Measurements from ENCODE around the gene ZNF546.

The ZNF546 gene

DNA sequence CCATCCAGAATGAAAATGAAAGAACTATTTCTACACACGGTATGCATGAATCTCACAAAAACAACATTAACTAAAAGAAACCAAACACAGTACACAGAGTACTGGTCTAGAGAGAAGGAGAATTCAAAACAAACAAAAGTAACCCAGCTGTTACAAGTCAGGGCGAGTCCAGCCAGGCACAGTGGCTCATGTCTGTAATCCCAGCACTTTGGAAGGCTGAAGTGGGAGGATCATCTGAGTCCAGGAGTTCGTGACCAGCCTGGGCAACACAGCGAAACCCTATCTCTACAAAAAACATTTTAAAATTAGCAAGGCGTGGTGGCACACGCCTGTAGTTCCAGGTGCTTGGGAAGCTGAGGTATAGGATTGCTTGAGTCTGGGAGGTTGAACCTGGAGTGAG, 27.6 kb upstream of the ZNF546 start:
- TF ChIP-seq, protein P1, sequence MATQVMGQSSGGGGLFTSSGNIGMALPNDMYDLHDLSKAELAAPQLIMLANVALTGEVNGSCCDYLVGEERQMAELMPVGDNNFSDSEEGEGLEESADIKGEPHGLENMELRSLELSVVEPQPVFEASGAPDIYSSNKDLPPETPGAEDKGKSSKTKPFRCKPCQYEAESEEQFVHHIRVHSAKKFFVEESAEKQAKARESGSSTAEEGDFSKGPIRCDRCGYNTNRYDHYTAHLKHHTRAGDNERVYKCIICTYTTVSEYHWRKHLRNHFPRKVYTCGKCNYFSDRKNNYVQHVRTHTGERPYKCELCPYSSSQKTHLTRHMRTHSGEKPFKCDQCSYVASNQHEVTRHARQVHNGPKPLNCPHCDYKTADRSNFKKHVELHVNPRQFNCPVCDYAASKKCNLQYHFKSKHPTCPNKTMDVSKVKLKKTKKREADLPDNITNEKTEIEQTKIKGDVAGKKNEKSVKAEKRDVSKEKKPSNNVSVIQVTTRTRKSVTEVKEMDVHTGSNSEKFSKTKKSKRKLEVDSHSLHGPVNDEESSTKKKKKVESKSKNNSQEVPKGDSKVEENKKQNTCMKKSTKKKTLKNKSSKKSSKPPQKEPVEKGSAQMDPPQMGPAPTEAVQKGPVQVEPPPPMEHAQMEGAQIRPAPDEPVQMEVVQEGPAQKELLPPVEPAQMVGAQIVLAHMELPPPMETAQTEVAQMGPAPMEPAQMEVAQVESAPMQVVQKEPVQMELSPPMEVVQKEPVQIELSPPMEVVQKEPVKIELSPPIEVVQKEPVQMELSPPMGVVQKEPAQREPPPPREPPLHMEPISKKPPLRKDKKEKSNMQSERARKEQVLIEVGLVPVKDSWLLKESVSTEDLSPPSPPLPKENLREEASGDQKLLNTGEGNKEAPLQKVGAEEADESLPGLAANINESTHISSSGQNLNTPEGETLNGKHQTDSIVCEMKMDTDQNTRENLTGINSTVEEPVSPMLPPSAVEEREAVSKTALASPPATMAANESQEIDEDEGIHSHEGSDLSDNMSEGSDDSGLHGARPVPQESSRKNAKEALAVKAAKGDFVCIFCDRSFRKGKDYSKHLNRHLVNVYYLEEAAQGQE (IDR thresholded peaks at IDR 0.05; ENCODE audit: insufficient read depth in 1 of 2, low read depth in 2 of 2, low read length in 2 of 2) = no peak
- TF ChIP-seq FOXP2 (optimal IDR thresholded peaks at IDR 0.05; ENCODE audit: borderline replicate concordance, extremely low read depth, extremely low read length, insufficient read depth) (no peak), TAF1 (IDR thresholded peaks at IDR 0.05; ENCODE audit: borderline replicate concordance, insufficient read depth, low read length) (no peak), SIN3A (IDR thresholded peaks at IDR 0.05; ENCODE audit: borderline replicate concordance, insufficient read depth, low read length) (no peak), POLR2AphosphoS5 (IDR thresholded peaks at IDR 0.05; ENCODE audit: low read depth, low read length) (no peak)

DNA sequence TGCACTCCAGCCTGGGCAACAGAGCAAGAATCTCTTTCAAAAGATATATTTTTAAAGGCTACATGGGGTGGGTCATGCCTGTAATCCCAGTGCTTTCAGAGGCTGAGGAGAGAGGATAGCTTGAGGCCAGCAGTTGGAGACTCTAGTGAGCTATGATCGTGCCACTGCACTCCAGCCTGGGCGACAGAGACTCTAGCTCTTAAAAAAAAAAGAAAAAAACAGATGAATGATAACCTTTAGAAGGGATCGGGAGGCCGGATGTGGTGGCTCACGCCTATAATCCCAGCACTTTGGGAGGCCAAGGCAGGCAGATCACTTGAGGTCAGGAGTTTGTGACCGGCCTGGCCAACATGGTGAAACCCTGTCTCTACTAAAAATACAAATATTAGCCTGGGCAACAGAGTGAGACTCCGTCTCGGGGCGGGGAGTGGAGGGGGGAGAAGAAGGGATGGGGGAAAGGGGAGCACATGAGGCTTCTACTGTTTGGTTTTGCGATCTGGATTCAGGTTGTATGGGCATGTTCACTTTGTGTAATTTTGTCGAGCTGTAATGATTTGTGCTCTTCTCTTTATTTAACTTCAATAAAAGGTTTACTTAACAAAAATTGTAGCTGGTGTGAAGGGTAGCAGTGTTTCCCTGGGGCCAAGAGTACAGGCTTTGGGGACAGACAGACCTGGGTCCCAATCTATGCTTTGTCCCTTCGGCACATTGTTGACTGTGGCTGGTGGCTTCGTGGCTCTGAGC, 27.0 kb upstream of the ZNF546 start:
- TF ChIP-seq TAF1 (IDR thresholded peaks at IDR 0.05; ENCODE audit: borderline replicate concordance, insufficient read depth, low read length) (no peak), FOXP2 (optimal IDR thresholded peaks at IDR 0.05; ENCODE audit: borderline replicate concordance, extremely low read depth, extremely low read length, insufficient read depth) (no peak), POLR2AphosphoS5 (IDR thresholded peaks at IDR 0.05; ENCODE audit: low read depth, low read length) (no peak)
- TF ChIP-seq, protein P1 (IDR thresholded peaks at IDR 0.05; ENCODE audit: insufficient read depth in 1 of 2, low read depth in 2 of 2, low read length in 2 of 2) = no peak

DNA sequence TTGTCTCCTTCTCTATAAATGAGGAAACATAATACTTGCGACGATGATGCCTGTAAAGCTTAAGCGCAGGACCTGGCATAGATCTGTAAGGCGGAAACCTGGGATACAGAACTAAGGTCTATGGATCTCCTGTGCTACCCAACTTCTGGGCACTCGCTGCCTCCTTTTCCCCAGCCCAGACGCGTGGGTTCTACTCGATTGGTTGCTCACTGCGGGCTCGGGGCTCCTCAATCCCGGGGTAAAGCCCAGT, 26.5 kb upstream of the ZNF546 start:
- TF ChIP-seq TAF1 (IDR thresholded peaks at IDR 0.05; ENCODE audit: borderline replicate concordance, insufficient read depth, low read length) = no peak
- TF ChIP-seq FOXP2 (optimal IDR thresholded peaks at IDR 0.05; ENCODE audit: borderline replicate concordance, extremely low read depth, extremely low read length, insufficient read depth) = no peak
- TF ChIP-seq, protein P1 (IDR thresholded peaks at IDR 0.05; ENCODE audit: insufficient read depth in 1 of 2, low read depth in 2 of 2, low read length in 2 of 2) = no peak
- TF ChIP-seq SIN3A (IDR thresholded peaks at IDR 0.05; ENCODE audit: borderline replicate concordance, insufficient read depth, low read length) = no peak
- TF ChIP-seq POLR2AphosphoS5 (IDR thresholded peaks at IDR 0.05; ENCODE audit: low read depth, low read length) = no peak

DNA sequence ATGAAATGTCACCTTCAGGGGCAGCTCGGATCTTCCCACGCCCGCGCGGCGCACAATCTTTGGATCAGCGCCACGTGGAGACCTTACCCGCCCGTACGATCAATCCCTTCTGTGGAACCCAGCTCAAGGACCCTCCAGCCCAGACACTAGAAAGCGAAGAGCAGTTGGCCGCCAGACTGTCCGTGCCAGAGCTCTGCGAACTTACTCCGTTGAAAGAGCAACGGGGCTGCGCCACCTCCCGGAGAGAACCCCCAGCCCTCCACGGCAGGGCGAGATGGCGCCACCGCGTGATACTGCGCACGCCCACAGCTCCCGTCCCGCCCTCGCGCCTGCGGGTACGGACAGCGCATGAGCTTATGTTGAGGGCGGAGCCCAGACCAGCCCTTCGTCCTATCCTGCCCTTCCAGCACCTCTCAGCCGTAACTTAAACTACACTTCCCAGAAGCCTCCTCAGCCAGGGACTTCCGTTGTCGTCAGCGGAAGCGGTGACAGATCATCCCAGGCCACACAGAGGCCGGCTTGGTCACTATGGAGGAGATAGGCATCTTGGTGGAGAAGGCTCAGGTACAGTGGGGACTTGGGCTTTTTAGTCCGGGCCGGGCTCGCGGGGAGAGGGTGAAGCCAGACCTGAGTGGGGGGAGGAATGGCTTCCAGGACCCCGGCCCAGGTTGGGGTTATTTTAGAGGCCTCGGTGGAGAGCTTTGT, 26.0 kb upstream of the ZNF546 start, which contains the start of gene PSMC4:
TSS of gene PSMC4 (plus strand) at position 491 of the 705 bp plus-strand sequence. CDS start at position 529, 38 bp downstream.
- TF ChIP-seq TAF1 (IDR thresholded peaks at IDR 0.05; ENCODE audit: borderline replicate concordance, insufficient read depth, low read length) = peak; percentile 91; the same call in 1 of the 2 replicates
- TF ChIP-seq POLR2AphosphoS5 (IDR thresholded peaks at IDR 0.05; ENCODE audit: low read depth, low read length) = peak; percentile 93
- TF ChIP-seq SIN3A (IDR thresholded peaks at IDR 0.05; ENCODE audit: borderline replicate concordance, insufficient read depth, low read length) = peak; percentile 83; the same call in 1 of the 2 replicates
- TF ChIP-seq FOXP2 (optimal IDR thresholded peaks at IDR 0.05; ENCODE audit: borderline replicate concordance, extremely low read depth, extremely low read length, insufficient read depth) = peak; percentile 93
- TF ChIP-seq, protein P1 (IDR thresholded peaks at IDR 0.05; ENCODE audit: insufficient read depth in 1 of 2, low read depth in 2 of 2, low read length in 2 of 2) = peak in 1 of 2 experiments; percentile 10; a peak in 2 of 4 replicates

All from PFSK-1 (cell line).